ENCODE data around the gene CCDC66. TPM values are rescaled to one million over a fixed set of nuclear protein-coding genes. Genes with fewer than 3 reads are reported as not detected.
"Not testable (repeated sequence)": the region's sequence is repeated elsewhere in the genome, so short reads cannot be mapped to it uniquely, and the experiment has no call there.

Gene CCDC66
- total RNA-seq = 10 to 100 TPM; 23.5 to 26.9 (median 26.0) TPM

DNA sequence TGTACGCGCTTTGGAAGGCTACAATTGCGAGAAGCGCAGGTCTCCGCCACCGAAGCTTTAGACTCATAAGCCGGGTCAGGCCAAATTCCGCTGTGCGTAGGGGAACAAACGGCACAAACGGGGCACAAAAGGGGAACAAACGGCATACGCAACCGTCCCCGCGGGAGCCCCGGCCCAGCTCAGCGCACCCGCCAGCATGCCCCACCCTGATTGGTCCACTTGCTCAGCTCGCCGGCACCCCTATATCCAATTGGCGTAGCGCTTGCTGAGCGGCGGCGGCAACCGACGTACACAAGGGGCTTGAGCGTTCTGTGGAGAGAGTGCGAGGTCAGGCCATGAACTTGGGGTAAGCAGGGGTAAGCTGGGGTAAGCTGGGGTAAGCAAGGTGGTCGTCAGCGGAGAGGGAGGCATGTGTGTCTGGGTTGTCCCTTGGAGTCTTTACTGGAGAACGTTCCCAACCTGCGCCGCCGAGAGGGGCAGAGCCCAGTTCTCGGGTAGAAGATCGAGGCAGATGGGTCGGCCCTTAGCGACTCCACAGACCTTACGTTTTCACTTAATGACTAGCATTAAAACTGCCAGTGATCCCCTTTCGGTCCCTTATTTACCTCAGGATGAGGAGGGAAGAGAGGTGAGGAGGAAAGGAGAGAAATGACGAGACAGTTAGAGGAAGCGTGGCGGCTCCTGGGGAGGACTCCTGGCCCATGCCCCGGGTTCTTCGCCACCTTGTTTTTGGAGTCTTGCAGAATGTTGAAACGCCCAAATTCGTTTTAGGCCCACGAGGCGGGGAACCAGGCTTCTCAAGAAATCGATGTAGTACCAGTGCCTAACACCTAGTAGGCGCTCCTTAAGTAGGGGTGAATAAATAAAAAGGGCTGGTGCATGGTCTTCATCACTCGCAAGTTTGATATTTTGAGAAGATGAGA lies at the start of gene CCDC66:
Gene CCDC66, plus strand, starts transcription at position 268 of the 923 bp plus-strand sequence. Its CDS starts 68 bp downstream, at position 336.
- Mint-ChIP-seq H3K9me3 (peaks cover 4% of the 10 kb centered on the region), H3K4me3 (peak within 1 kb of the TSS; percentile 96), H3K27me3 (ENCODE audit: low read depth) (no peaks in the 10 kb centered on the region), H3K36me3 (ENCODE audit: insufficient read depth) (peaks cover 18% of the 10 kb centered on the region), H3K4me1 (ENCODE audit: low read depth) (peaks cover 32% of the 10 kb centered on the region)
- peak; percentile 98 to 99 for ATAC-seq
- DNase-seq = peak; percentile 91

DNA sequence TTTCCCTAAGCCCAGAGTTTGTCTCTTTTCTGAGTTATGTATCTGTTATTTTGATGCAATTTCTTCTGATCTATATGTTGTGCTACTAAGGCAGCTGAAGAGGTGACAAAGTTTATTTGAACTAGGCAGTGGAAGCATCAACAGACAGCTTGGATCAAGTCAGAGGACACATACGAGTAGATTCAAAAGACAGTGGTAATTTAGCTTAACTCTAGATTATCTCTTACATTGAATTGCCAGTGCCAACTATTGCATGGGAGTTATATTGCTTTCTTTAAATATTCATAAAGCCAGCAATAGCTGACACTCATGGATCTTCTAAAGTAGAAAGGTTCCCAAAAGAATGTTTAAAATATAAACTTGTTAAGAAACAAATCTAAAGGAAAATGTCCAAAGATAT lies 37.3 kb upstream of the CCDC66 start:
- H3K27me3 Mint-ChIP-seq (ENCODE audit: low read depth) = peaks cover 31% of the 10 kb centered on the region
- no peaks in the 10 kb centered on the region for H3K4me1 Mint-ChIP-seq (ENCODE audit: low read depth)
- no peaks in the 10 kb centered on the region for H3K9me3 Mint-ChIP-seq
- no peak for ATAC-seq
- no peak overlapping the region for H3K4me3 Mint-ChIP-seq
- H3K36me3 Mint-ChIP-seq (ENCODE audit: insufficient read depth) = no peaks in the 10 kb centered on the region
- DNase-seq = no peak

DNA sequence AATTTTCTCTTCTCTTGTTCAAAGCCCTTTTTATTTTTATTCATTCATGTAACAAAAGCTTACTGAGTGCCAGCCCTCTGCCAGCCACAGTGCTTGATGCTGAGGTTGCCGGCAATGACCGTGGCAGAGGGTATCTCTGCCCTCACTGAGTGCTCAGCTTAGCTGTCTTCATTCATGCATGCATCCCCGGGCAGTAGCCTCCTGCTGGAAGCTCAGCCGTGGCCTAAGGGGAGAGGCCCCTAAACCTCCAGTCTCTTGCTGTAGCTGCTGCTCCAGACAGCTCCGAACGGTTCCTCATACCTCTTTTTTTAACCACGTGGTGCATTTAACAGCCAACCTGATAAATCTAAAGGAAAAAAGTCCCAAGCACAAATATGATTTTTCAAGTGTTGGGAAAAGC lies 34.6 kb upstream of the CCDC66 start:
- no peak for ATAC-seq
- Mint-ChIP-seq H3K36me3 (ENCODE audit: insufficient read depth) (no peaks in the 10 kb centered on the region), H3K4me3 (no peak overlapping the region)

DNA sequence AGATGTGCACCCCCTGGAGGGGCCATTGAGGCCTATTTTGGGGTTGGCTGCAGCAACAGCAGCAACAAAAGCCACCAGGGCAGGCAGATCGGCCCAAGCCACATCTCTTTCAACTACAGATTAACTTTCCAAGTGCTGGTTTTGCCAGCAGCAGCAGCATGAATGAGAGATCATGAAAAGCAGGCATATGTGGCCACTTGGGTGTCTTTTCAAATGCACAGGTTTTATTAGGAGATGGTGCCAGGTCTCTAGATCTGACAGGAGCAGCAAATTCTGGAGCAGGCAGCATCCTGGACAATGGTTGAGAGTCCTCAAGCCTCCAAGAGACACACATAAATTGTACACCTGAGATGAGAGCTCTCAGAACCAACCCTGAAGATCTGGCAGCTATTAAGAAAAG lies 31.7 kb upstream of the CCDC66 start:
- no peak overlapping the region for H3K4me3 Mint-ChIP-seq
- peaks cover 11% of the 10 kb centered on the region for H3K27me3 Mint-ChIP-seq (ENCODE audit: low read depth)
- no peaks in the 10 kb centered on the region for H3K4me1 Mint-ChIP-seq (ENCODE audit: low read depth)
- ATAC-seq (no peak), DNase-seq (no peak)
- H3K36me3 Mint-ChIP-seq (ENCODE audit: insufficient read depth) = no peaks in the 10 kb centered on the region
- H3K9me3 Mint-ChIP-seq = no peaks in the 10 kb centered on the region

More for the DNA sequence above, 34.6 kb upstream of the CCDC66 start:
- no peak for DNase-seq
- H3K9me3 Mint-ChIP-seq = no peaks in the 10 kb centered on the region
- H3K27me3 Mint-ChIP-seq (ENCODE audit: low read depth) = peaks cover 21% of the 10 kb centered on the region
- H3K4me1 Mint-ChIP-seq (ENCODE audit: low read depth) = no peaks in the 10 kb centered on the region

DNA sequence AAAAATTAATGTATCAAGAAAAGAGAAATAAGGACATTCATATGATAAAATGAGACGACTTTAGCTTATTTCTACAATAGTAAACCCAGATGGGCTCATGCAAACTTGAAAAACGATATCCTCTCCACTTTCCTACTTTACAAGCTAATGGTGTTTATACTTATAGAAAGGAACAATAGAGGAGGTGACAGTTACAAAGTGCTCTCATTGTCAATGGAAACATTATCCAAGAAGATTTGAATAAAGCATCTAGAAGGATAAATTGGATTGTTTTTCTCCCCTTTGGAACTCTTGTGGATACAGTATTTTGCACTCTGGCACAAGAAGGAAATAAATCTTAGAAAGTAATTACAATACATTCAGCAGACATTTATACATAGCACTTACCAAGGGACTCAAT lies 20.2 kb upstream of the CCDC66 start:
- H3K36me3 Mint-ChIP-seq (ENCODE audit: insufficient read depth) = no peaks in the 10 kb centered on the region
- ATAC-seq = no peak
- no peaks in the 10 kb centered on the region for H3K4me1 Mint-ChIP-seq (ENCODE audit: low read depth)
- H3K4me3 Mint-ChIP-seq = no peak overlapping the region
- no peak for DNase-seq
- peaks cover 9% of the 10 kb centered on the region for H3K27me3 Mint-ChIP-seq (ENCODE audit: low read depth)
- peaks cover 12% of the 10 kb centered on the region for H3K9me3 Mint-ChIP-seq

DNA sequence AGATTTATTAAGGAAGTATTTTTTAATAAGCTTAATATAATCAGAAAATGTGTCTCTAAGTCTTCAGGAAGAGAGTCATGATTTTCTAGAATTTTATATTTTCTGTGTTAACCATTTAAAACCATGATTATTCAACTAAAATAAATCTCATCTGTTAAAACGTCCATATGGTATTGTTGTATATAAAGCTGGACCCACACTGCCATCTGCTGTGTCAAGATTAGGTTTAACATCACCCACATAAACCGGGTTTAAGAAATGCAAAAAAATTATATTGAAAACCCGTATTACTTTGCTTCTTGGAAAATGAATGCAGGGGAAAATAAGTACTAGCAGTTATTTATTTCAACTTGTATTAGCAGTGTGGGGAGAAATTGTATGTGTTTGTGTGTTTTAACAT lies 9.5 kb upstream of the CCDC66 start:
- no peaks in the 10 kb centered on the region for H3K27me3 Mint-ChIP-seq (ENCODE audit: low read depth)
- H3K4me3 Mint-ChIP-seq = no peak overlapping the region
- ATAC-seq (no peak), DNase-seq (no peak)
- no peaks in the 10 kb centered on the region for H3K4me1 Mint-ChIP-seq (ENCODE audit: low read depth)
- peaks cover 8% of the 10 kb centered on the region for H3K9me3 Mint-ChIP-seq
- H3K36me3 Mint-ChIP-seq (ENCODE audit: insufficient read depth) = no peaks in the 10 kb centered on the region

DNA sequence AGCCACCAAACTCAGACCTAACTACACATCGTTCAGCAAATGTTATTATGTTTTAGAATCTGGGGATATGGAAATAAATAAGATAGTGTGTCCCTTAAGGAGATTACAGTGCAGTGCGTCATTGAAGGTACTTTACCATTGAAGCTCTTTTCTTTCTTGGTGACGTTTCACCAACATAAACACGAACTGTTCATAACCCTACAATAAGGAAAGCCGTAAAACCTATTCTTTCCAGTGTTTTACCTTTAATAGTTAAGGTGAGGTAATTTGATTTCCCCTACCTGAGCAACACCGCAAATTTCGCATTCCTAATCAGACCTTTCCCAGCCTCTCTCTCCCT lies 826 bp downstream of the CCDC66 start:
- H3K4me1 Mint-ChIP-seq (ENCODE audit: low read depth) = peaks cover 32% of the 10 kb centered on the region
- peak overlapping the region; percentile 96 for H3K4me3 Mint-ChIP-seq
- no peaks in the 10 kb centered on the region for H3K9me3 Mint-ChIP-seq
- ATAC-seq = peak; percentile 9 to 22
- peaks cover 19% of the 10 kb centered on the region for H3K36me3 Mint-ChIP-seq (ENCODE audit: insufficient read depth)
- no peak for DNase-seq
- H3K27me3 Mint-ChIP-seq (ENCODE audit: low read depth) = no peaks in the 10 kb centered on the region

DNA sequence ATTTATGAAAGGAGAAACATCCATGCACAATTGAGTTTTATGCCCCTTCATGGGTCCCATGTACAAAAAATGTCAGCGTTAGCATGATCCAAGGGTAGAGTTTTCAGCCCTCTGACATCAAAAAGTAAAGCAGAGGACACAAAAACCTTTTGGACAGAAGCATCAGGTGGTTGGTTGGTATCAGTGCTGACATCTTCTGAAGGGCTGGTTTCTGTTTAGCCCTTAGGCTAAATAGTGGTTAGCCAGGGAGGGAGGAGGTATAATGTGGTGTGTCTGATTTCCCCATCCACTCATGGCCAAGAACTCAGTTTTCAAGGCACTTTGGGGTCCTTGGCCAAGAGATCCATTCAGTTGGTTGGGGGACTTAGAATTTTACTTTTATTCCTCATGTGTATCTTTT lies 16.5 kb downstream of the CCDC66 start:
- H3K4me1 Mint-ChIP-seq (ENCODE audit: low read depth) = peaks cover 27% of the 10 kb centered on the region
- H3K9me3 Mint-ChIP-seq = no peaks in the 10 kb centered on the region
- no peak for DNase-seq
- no peaks in the 10 kb centered on the region for H3K27me3 Mint-ChIP-seq (ENCODE audit: low read depth)
- no peak for ATAC-seq
- peaks cover 50% of the 10 kb centered on the region for H3K36me3 Mint-ChIP-seq (ENCODE audit: insufficient read depth)
- H3K4me3 Mint-ChIP-seq = no peak overlapping the region

DNA sequence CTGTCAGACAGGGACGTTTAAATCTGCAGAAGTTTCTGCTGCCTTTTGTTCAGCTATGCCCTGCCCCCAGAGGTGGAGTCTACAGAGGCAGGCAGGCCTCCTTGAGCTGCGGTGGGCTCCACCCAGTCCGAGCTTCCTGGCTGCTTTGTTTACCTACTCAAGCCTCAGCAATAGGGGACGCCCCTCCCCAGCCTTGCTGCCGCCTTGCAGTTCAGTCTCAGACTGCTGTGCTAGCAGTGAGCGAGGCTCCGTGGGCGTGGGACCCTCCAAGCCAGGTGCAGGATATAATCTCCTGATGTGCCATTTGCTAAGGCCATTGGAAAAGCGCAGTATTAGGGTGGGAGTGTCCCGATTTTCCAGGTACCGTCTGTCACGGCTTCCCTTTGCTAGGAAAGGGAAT lies 25.0 kb downstream of the CCDC66 start:
- Mint-ChIP-seq H3K4me1 (ENCODE audit: low read depth) (peaks cover 27% of the 10 kb centered on the region), H3K36me3 (ENCODE audit: insufficient read depth) (peaks cover 51% of the 10 kb centered on the region)
- ATAC-seq; H3K4me3 Mint-ChIP-seq; H3K27me3 Mint-ChIP-seq (ENCODE audit: low read depth); DNase-seq; H3K9me3 Mint-ChIP-seq: not testable (repeated sequence)

DNA sequence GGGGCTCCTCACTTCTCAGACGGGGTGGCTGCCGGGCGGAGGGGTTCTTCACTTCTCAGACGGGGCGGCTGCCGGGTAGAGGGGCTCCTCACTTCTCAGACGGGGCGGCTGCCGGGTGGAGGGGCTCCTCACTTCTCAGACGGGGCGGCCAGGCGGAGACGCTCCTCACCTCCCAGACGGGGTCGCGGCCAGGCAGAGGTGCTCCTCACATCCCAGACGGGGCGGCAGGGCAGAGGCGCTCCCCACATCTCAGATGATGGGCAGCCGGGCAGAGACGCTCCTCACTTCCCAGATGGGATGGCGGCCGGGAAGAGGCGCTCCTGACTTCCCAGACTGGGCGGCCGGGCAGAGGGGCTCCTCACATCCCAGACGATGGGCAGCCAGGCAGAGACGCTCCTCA lies 27.3 kb downstream of the CCDC66 start:
- not testable (repeated sequence) for ATAC-seq; H3K27me3 Mint-ChIP-seq (ENCODE audit: low read depth); DNase-seq; H3K4me3 Mint-ChIP-seq; H3K9me3 Mint-ChIP-seq
- Mint-ChIP-seq H3K4me1 (ENCODE audit: low read depth) (peaks cover 12% of the 10 kb centered on the region), H3K36me3 (ENCODE audit: insufficient read depth) (peaks cover 32% of the 10 kb centered on the region)

DNA sequence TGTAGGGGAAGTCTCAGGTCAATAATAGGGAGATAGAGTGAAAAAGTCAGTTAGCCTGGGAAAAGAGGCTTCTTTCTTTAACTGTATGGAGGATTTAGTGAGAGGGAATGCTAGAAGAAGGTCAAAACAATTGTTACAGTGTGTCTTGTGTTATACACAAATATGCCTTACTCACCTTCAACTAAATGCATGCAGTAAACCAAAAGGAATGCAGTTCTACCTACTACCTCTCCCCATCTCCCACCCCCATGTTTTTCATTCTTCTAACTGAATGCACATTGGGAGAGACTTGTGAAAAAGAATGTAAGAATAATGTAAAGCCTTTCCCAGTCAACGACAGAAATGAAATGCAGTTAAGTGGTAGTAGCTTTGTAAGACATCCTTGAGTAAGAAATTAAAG lies 33.8 kb downstream of the CCDC66 start:
- no peak overlapping the region for H3K4me3 Mint-ChIP-seq
- H3K36me3 Mint-ChIP-seq (ENCODE audit: insufficient read depth) = peaks cover 15% of the 10 kb centered on the region
- no peaks in the 10 kb centered on the region for H3K9me3 Mint-ChIP-seq
- no peak for ATAC-seq
- no peak for DNase-seq
- H3K4me1 Mint-ChIP-seq (ENCODE audit: low read depth) = peaks cover 49% of the 10 kb centered on the region
- no peaks in the 10 kb centered on the region for H3K27me3 Mint-ChIP-seq (ENCODE audit: low read depth)

DNA sequence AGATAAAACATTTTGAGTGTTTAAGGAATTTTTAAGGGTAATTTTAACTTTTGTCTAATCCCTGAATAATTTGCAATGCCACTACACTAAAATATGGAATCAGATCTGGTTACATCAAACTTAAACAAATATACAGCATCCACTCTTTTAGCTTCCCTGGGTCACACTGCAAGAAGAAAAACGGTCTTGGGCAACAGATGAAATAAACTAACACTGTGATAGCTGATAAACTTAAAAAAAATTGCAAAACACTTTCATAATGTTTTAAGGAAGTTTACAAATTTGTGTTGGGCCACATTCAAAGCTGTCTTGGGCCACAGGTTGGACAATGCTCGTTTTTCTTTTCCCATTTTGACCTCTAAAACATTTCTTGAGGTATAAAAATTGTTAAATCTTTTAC lies 34.3 kb downstream of the CCDC66 start:
- Mint-ChIP-seq H3K4me3 (no peak overlapping the region), H3K9me3 (no peaks in the 10 kb centered on the region), H3K36me3 (ENCODE audit: insufficient read depth) (peaks cover 17% of the 10 kb centered on the region), H3K27me3 (ENCODE audit: low read depth) (no peaks in the 10 kb centered on the region), H3K4me1 (ENCODE audit: low read depth) (peaks cover 53% of the 10 kb centered on the region)
- DNase-seq (no peak), ATAC-seq (no peak)

DNA sequence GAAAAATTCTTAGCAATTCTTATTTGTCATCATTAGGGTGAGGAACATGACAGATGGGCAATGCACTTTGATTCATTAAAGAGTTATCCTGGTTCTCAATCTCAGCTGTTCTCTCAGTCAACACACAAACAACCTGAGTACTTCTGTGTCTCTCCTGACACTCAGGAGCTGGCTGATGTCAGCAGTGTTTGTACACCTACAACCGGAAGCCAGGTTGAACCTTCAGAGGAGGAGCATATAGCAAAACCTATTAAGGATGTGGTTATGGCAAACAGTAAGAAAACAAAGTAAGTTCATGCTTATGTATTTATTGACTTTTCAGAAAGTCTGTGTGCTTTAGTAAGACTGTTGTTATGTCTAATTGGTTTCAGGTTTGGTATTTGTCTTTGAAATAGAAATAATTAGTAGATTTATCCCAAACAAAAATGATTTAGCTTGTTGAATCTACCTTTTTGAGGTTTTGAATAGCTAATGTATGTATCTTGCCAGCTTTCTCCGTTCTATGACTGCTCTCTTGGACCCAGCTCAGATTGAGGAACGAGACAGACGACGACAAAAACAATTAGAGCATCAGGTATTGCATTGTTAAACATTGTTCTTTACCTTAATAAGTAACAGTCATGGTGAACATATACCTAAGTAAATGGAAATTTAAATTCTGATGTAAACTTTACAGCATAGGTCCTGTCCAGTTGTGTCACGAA lies 36.6 kb downstream of the CCDC66 start:
- Mint-ChIP-seq H3K27me3 (ENCODE audit: low read depth) (no peaks in the 10 kb centered on the region), H3K36me3 (ENCODE audit: insufficient read depth) (peaks cover 27% of the 10 kb centered on the region), H3K9me3 (no peaks in the 10 kb centered on the region), H3K4me1 (ENCODE audit: low read depth) (peaks cover 67% of the 10 kb centered on the region), H3K4me3 (peak overlapping the region; percentile 17)
- ATAC-seq = peak; percentile 73 to 88
- DNase-seq = peak; percentile 29

DNA sequence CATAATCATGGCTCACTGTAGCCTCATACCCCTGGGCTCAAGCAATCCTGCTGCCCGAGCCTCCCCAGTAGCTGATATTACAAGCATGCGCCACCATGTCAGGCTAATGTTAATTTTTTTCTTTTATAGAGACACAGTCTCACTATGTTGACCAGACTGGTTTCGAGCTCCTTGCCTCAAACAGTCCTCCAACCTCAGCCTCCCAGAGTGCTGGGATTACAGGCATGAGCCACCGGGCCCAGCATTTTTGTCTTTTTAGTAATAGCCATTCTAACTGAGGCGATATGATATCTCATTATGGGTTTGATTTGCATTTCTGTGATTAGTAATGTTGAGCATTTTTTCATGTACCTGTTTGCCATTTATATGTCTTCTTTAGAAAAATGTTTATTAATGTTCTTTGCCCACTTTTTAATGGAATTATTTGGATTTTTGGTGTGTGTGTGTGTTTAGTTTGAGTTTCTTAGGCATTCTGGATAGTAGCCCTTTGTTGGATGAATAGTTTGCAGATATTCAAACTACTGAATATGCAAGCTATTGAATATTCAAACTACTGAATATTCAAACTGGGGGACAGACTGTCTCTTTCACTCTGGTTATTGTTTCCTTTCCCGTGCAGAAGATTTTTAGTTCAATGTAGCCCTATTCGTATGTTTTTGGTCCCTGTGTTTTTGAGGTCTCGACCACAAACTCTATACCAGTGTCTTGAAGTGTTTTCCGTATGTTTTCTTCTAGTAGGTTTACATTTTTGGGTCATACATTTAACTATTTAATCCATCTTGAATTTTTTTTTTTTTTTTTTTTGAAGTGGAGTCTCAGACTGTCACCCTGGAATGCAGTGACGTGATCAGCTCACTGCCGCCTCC lies 39.2 kb downstream of the CCDC66 start:
- ATAC-seq (no peak), DNase-seq (no peak)
- H3K9me3 Mint-ChIP-seq = peaks cover 6% of the 10 kb centered on the region
- H3K4me3 Mint-ChIP-seq = no peak overlapping the region
- no peaks in the 10 kb centered on the region for H3K27me3 Mint-ChIP-seq (ENCODE audit: low read depth)
- H3K4me1 Mint-ChIP-seq (ENCODE audit: low read depth) = peaks cover 74% of the 10 kb centered on the region
- peaks cover 46% of the 10 kb centered on the region for H3K36me3 Mint-ChIP-seq (ENCODE audit: insufficient read depth)

Data from activated T-cell treated with anti-CD3 and anti-CD28 coated beads, Interleukin-2, amount 50 U/mL, for 4 hours (primary cell).